GM12892 (cell line): Measurements from ENCODE around the gene CAVIN2.

Experiments used
- DNase-seq: peaks from one replicate; pipeline ENCODE4 v3.0.0; 2011; ENCODE audit not compliant: insufficient read length
- FAIRE-seq: peaks from 2 replicates; lab custom pipeline; 2011; peaks lifted over from hg19 to GRCh38; lab: Jason Lieb, UNC
- POLR2A ChIP-seq: IDR thresholded peaks from 2 replicates; pipeline ENCODE4 v1.6.1; 2011; ENCODE audit warnings: low read depth, low read length, control low read depth
- POLR2AphosphoS5 ChIP-seq: IDR thresholded peaks from 2 replicates; pipeline ENCODE4 v1.6.1; 2011; ENCODE audit warnings: low read depth, low read length, control low read depth
- TAF1 ChIP-seq: IDR thresholded peaks from 2 replicates; pipeline ENCODE4 v1.6.1; 2011; ENCODE audit warnings: low read depth, mild to moderate bottlenecking, control low read depth, low read length, borderline replicate concordance

CAVIN2 gene

GRCh38 chr2:191864628-191865374, 17.9 kb upstream of the CAVIN2 start:
- TF ChIP-seq TAF1: no peak
- TF ChIP-seq POLR2AphosphoS5: no peak
- no peak for TF ChIP-seq POLR2A
- DNase-seq: no peak
- FAIRE-seq: no peak

DNA sequence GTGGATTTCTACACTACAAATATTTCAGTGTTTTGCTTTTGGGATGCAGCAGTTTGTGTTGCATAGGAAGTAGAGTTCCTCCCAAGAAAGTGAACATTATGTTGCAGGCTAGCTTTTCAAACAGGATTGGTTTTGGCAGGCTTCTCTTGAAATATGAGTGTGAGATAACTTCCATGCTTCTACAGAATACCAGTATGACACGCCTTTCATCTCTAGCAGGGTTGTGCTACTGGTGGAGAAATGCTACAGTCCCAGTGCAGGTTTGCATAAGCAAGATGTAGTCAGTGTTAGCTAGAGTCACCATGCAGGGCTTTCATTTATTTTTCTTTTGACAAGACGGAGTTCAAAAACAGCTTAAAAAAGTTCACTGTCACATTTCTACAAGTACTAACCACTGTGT, 17.1 kb upstream of the CAVIN2 start:
- FAIRE-seq: no peak
- DNase-seq: no peak
- no peak for TF ChIP-seq POLR2A

- TF ChIP-seq TAF1 (no peak), POLR2A (no peak), POLR2AphosphoS5 (no peak)
- no peak for FAIRE-seq
- no peak for DNase-seq
Measured at GRCh38 chr2:191862156-191862775, 15.4 kb upstream of the CAVIN2 start.

DNA sequence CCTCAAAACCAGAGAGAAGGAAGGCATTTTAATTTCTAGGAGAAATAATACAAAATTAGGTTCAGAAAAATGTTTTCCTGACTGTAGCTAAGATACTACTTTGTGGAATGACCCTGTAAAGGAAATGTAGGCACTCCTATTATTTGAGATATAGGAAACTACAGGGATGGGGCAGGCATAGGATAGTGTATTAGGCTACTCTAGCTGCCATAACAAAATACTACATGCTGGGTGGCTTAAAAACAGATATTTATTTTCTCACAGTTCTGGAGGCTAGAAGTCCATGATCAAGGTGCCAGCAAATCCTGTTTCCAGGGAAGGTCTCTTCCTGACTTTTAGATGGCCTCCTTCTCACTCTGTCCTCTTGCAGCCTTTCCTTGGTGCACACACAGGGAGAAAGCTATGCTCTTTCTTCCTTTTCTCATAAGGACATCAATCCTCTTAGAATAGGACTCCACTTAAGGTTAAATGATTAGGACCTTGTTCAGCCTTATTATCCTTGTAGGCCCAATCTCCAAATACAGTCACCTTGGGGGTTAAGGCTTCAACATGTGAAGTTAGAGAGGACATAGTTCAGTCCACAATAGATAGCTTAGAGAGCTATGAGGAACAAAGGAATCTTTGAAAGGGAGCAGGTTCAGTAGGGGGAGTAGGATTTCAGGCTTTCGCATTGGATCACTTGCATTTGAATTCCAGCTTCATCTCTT, 14.0 kb upstream of the CAVIN2 start:
- DNase-seq (no peak), FAIRE-seq (no peak)
- TF ChIP-seq POLR2A (no peak), TAF1 (no peak), POLR2AphosphoS5 (no peak)

GRCh38 chr2:191859681-191860080, 12.8 kb upstream of the CAVIN2 start:
- FAIRE-seq (no peak), DNase-seq (no peak)
- TF ChIP-seq POLR2A (no peak), POLR2AphosphoS5 (no peak), TAF1 (no peak)

DNA sequence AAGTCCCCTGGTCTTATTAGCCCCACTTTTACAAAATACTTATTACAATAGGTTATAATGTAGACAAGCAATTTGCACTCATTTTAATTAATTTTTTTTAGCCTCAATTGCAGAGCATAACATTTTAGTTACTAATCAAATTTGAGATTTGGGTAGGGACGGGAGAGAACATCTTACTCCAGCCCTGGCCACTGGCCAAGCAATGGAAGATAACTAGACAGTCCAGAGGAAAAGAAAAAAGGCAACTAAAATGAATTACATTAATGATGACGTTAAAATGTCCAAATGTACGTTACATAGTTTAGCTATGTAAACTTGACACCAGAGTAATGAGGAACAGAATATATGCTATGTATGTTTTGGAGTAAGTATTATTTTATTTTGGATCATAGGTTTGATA, 11.0 kb upstream of the CAVIN2 start:
- DNase-seq (no peak), FAIRE-seq (no peak)
- TF ChIP-seq TAF1: no peak

GRCh38 chr2:191857259-191857805, 10.4 kb upstream of the CAVIN2 start:
- TF ChIP-seq POLR2A (no peak), TAF1 (no peak), POLR2AphosphoS5 (no peak)
- DNase-seq: no peak
- no peak for FAIRE-seq

DNA sequence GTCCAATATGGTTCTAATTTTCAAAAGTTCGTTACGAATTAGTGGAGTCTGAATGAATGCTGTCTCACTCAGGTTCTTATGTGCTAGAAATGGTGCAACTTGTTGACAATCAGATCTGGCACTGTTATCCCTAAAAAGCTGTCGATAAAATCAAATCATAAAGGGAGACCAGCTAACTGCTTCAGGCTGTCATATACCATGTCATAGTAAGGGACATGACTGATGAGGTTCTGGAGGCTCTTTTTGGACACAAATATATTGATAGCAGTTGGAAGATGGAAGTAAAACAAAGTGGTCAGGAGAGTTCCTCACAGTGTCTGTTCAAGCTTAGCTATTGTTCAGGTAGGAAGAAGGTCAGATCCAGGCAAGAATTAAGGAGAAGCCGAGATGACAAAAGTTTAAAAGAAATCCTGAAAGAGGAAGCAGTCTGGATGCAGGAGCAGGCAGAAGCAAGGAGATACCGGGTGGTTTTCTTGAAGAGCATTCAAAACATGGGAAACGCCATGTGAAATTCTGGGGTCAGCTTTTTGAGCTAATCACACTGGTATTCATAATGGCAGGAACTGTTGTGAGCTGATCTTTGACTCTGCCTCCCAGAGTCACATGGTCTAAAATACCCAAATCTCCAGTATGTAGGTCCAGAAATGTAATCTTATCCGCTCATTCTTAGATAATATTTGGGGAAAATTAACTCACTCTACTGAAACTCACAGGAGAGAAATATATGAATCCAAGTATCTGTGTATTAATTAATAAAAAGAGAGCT, 9.4 kb upstream of the CAVIN2 start:
- no peak for FAIRE-seq
- DNase-seq: no peak
- TF ChIP-seq POLR2AphosphoS5 (no peak), TAF1 (no peak), POLR2A (no peak)

DNA sequence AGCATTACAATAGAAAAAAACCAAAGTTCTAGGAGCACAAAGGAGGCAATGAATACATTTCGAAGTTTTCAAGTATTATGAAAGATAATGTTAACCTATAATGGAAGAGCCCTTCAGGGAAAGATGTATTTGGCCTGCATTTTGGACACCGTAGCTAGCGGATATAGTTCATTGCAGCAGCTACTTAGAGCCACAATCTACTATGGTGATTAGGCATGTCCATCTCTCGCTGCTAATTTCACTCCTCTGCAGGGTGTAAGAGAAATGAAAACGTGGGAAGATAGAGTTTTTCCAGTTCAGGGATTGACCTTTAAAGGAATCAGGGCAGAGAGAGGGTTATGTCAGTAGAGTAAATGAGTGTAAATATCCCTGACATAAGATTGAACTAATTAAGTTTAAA, 8.5 kb upstream of the CAVIN2 start:
- FAIRE-seq (no peak), DNase-seq (no peak)
- no peak for TF ChIP-seq POLR2AphosphoS5
- no peak for TF ChIP-seq POLR2A
- TF ChIP-seq TAF1: no peak

- TF ChIP-seq POLR2AphosphoS5: no peak
- TF ChIP-seq POLR2A: no peak
- TF ChIP-seq TAF1: no peak
- no peak for FAIRE-seq
- no peak for DNase-seq
Measured at GRCh38 chr2:191854382-191855372, 7.8 kb upstream of the CAVIN2 start.

DNA sequence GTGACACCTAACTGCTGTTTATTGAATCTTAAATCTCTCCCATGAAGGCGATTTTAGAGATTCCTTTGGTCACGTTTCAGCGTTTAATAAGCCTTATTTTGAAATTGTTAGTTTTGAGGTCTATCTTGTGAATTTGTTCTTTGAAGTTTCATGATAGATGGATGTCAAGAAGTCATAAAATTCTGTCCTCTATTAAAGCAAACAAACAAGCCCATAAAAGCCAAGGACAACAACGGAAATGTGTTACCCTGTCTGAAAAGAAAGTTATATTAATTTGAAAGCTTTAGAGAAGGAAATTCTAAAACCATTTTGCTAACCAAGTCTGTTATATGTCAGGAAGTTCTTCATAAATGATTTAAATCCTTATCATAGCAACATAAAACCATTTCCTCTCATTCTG, 7.0 kb upstream of the CAVIN2 start:
- no peak for TF ChIP-seq POLR2A
- no peak for TF ChIP-seq TAF1
- no peak for TF ChIP-seq POLR2AphosphoS5
- FAIRE-seq (no peak), DNase-seq (no peak)
